Heart right ventricle (tissue), 16 donors: ENCODE measurements around the gene PCBP3. TPM values are rescaled to one million over a fixed set of nuclear protein-coding genes. Genes with fewer than 3 reads are reported as not detected.

Source experiments
- ATAC-seq, 8 donors: fragments of 200-7000 bp; cut with Tn5 transposase; one replicate each; pipeline ENCODE4 v1.9.1; 2020; ENCODE audit warnings: mild to moderate bottlenecking in 8 of 8, moderate library complexity in 8 of 8, moderate number of reproducible peaks in 1 of 8
- DNase-seq, 2 donors: peaks; one replicate each; pipeline ENCODE4 v3.0.0-alpha.2; 2020
- H3K27ac ChIP-seq, 10 donors: fragments of 200-600 bp; sonication (generic) in 2 of 10; one replicate each; pipeline versions ENCODE4 v1.5.0 to v1.8.0; 2020 to 2022; ENCODE audit warnings: mild to moderate bottlenecking in 3 of 10
- H3K27me3 ChIP-seq, 7 donors: fragments of 200-600 bp; one replicate each; pipeline ENCODE4 v1.8.0; 2021 to 2022; ENCODE audit warnings: mild to moderate bottlenecking in 2 of 7
- H3K36me3 ChIP-seq, 9 donors: fragments of 200-600 bp; sonication (generic) in 1 of 9; one replicate each; pipeline versions ENCODE4 v1.5.0 to v1.8.0; 2020 to 2022; ENCODE audit warnings: mild to moderate bottlenecking in 2 of 9
- H3K4me1 ChIP-seq, 9 donors: fragments of 200-600 bp; sonication (generic) in 1 of 9; one replicate each; pipeline versions ENCODE4 v1.5.0 to v1.8.0; 2020 to 2022; ENCODE audit warnings: mild to moderate bottlenecking in 4 of 9
- H3K4me3 ChIP-seq, 10 donors: fragments of 200-600 bp; sonication (generic) in 2 of 10; one replicate each; pipeline versions ENCODE4 v1.5.0 to v1.8.0; 2020 to 2022; ENCODE audit warnings: mild to moderate bottlenecking in 7 of 10, moderate library complexity in 2 of 10
- H3K9me3 ChIP-seq, 11 donors: fragments of 200-600 bp in 10 of 11; sonication (generic) in 2 of 11; one replicate each; pipeline versions ENCODE4 v1.5.0 to v1.8.0; 2013 to 2022; ENCODE audit warnings: mild to moderate bottlenecking in 2 of 11, control low read depth in 1 of 11, moderate library complexity in 1 of 11
- WGBS, 2 donors: extraction: QIAGEN DNeasy Blood & Tissue Kit; methylation state at CpG; one replicate each; pipeline ENCODE4 v1.1.7; 2013; ENCODE audit warnings: inconsistent platforms in 1 of 2; 5-methylcytosine and 5-hydroxymethylcytosine counted together
- intact Hi-C, 10 donors: fragments of 100-400 bp; cut with DNase I; formaldehyde crosslinking; loops; one replicate each; pipeline versions ENCODE4 v1.11.1 to v1.14.2; 2022
- polyA plus RNA-seq, 2 donors: library from polyadenylated mRNA; stranded (reverse); fragments of 200-250 nt; gene quantifications; one replicate each; pipeline ENCODE4 v1.2.3, GENCODE V29; 2013
- total RNA-seq, 10 donors: library from RNA; stranded (reverse); fragmentation: NEBNext Ultra II Directional in 3 of 10; extraction: Animal tissue kit (Norgen Biotek cat#: 25700) in 3 of 10; gene quantifications; one replicate each; pipeline versions ENCODE4 v1.2.1 to v1.2.4, GENCODE V29; 2021 to 2023
- TF ChIP-seq, protein P1 (sequence below), 9 donors: fragments of 200-600 bp; sonication (generic) in 2 of 9; IDR thresholded peaks; one replicate each; pipeline versions ENCODE4 v1.5.0 to v1.8.0; 2021 to 2022; ENCODE audit warnings: antibody characterized with exemption in 9 of 9, mild to moderate bottlenecking in 5 of 9, moderate library complexity in 1 of 9
- donor health status: Arrhythmogenic right ventricular cardiomyopathy.
- donor health status: ischemic (EF 13 %, LVEDD 7.1; RV severe dilation, severe dysfunction).
- donor health status: healthy with polysubstance abuse.
- donor health status: DM: no; HTN: yes; CAD: no.
- donor health status: DM: no; HTN: no; CAD: no.
- donor health status: ischemic (EF 25% LVEDD 6.9; RV normal size, moderate dysfunction).
- donor health status: ischemic (EF 25% LVEDD 5.7; RV mildly dilated, moderate dysfunction).
- donor health status: healthy.
- donor health status: DM: yes; HTN: yes; CAD: no.
- donor health status: Ischemic cardiomyopathy.
- donor health status: ischemic (EF 35%, LVEDD 5.7; RV mildly dilated, moderate dysfunction).
- donor health status: nonischemic (EF 11% LVEDD 7.7; RV severe dilation, severe dysfunction).
- donor health status: DM: yes; HTN: yes; CAD: no.
- donor health status: PGD.
- donor health status: ischemic (EF 29% LVEDD 5.4; RV normal size, mild dysfunction).
- donor health status: nonischemic (EF 23%, LVEDD 6.1; RV moderate dilation, normal function).

Gene PCBP3
- total and polyA plus RNA-seq, 12 donors = 0.25 to 11.3 (median 1.2) TPM

- ATAC-seq (peak in 1 of 8 donors; percentile 12), DNase-seq (no peak)
- Histone ChIP-seq H3K4me1 (no peaks in the 10 kb centered on the region), H3K27ac (no peak overlapping the region), H3K27me3 (no peaks in the 10 kb centered on the region), H3K4me3 (no peak overlapping the region), H3K9me3 (peaks cover 0 to 36% (median 14%) of the 10 kb centered on the region in 11 donors), H3K36me3 (no peaks in the 10 kb centered on the region)
- intact Hi-C loops = loop anchor here in 1 of 10 donors (10.0 kb wide), 1 partner anchor 64 kb away; no protein-coding TSS in a partner anchor
- TF ChIP-seq, protein P1, sequence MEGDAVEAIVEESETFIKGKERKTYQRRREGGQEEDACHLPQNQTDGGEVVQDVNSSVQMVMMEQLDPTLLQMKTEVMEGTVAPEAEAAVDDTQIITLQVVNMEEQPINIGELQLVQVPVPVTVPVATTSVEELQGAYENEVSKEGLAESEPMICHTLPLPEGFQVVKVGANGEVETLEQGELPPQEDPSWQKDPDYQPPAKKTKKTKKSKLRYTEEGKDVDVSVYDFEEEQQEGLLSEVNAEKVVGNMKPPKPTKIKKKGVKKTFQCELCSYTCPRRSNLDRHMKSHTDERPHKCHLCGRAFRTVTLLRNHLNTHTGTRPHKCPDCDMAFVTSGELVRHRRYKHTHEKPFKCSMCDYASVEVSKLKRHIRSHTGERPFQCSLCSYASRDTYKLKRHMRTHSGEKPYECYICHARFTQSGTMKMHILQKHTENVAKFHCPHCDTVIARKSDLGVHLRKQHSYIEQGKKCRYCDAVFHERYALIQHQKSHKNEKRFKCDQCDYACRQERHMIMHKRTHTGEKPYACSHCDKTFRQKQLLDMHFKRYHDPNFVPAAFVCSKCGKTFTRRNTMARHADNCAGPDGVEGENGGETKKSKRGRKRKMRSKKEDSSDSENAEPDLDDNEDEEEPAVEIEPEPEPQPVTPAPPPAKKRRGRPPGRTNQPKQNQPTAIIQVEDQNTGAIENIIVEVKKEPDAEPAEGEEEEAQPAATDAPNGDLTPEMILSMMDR (IDR thresholded peaks at IDR 0.05) = no peak
- WGBS, 2 donors = 89 to 92% methylated on average over 17 of the region's 17 CpGs
Observed at GRCh38 chr21:45938811-45939520, 295.4 kb downstream of the PCBP3 start.

DNA sequence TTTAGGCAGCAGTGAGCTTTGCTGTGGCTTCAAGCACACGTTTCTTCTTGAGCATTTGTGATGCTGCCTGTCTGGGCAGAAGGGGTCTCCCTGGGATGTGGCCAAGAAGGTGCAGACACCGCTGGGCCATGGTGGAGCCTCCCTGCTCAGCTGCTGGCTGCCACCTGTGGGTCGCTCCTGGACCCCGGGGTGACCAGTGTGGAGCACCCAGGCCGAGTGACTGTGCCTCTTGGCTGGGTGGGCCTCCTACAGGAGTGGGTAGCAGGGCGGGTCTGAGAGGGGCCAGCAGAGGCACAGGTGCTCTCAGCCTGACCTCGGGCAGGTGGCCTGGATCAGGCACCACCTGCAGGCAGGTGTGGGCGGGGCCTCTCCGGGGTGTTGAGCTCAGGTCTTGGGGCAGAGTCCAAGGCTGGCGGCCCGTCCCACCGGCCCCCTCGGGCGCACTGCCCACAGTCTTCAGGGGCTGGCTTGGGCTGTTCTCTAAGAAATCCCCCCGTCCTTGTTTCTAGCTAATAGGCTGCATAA is 296.1 kb downstream of the PCBP3 start:
- no peak for ATAC-seq
- Histone ChIP-seq H3K4me1 (no peaks in the 10 kb centered on the region), H3K9me3 (peaks cover 0 to 30% (median 14%) of the 10 kb centered on the region in 11 donors), H3K27me3 (no peaks in the 10 kb centered on the region), H3K4me3 (no peak overlapping the region), H3K27ac (no peak overlapping the region), H3K36me3 (no peaks in the 10 kb centered on the region)
- intact Hi-C loops = loop anchor here in 1 of 10 donors (10.0 kb wide), 1 partner anchor 65 kb away; no protein-coding TSS in a partner anchor
- DNase-seq = no peak
- 87 to 94% methylated on average over 15 of the region's 15 CpGs for WGBS, 2 donors
- TF ChIP-seq, protein P1 (IDR thresholded peaks at IDR 0.05) = no peak

- H3K4me3 ChIP-seq = no peak overlapping the region
- no peaks in the 10 kb centered on the region for H3K27me3 ChIP-seq
- WGBS, 2 donors = 93 to 96% methylated on average over 20 of the region's 20 CpGs
- TF ChIP-seq, protein P1 (IDR thresholded peaks at IDR 0.05) = no peak
- ATAC-seq = no peak
- DNase-seq = no peak
- peaks cover 0 to 24% (median 14%) of the 10 kb centered on the region in 11 donors for H3K9me3 ChIP-seq
- H3K36me3 ChIP-seq = no peaks in the 10 kb centered on the region
- H3K27ac ChIP-seq = no peak overlapping the region
- intact Hi-C loops = no loop called here
- no peaks in the 10 kb centered on the region for H3K4me1 ChIP-seq
Observed at GRCh38 chr21:45940091-45940490, 296.6 kb downstream of the PCBP3 start.

DNA sequence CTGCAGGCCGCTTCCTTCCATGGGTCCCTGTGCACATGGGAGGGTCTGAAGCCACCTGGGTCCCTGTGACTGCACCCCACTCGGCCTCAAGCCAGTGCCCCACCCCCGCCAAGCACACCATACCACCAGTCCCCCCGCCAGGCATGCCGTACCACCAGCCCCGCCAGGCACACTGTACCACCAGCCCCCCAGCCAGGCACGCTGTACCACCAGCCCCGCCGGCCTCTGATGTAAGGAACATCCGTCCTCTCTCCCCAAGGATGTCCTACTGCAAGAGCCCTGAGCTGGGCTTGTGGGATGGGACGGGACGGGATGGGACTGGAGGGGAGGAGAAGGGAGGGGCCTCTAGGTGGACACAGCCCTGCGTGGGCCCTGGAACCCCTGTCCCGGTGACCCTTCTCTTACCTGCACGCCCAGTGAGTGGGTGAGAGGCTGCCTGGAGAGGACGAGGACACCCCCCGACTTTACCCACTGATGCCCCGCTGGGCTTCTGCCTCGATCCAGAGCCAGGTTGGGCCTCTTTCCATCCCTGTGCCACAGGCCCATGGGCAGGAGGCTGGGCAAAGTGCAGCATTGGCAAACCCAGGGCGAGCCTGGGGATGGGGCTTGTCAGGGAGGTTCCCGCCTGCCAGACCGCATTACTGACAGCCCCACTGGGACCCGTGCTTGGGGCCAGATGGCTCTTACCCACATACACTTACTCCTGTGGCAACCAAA is 297.3 kb downstream of the PCBP3 start:
- Histone ChIP-seq H3K27ac (no peak overlapping the region), H3K4me1 (no peaks in the 10 kb centered on the region), H3K4me3 (no peak overlapping the region), H3K36me3 (no peaks in the 10 kb centered on the region), H3K9me3 (peaks cover 0 to 18% (median 7%) of the 10 kb centered on the region in 11 donors), H3K27me3 (no peaks in the 10 kb centered on the region)
- no peak for ATAC-seq
- intact Hi-C loops = no loop called here
- DNase-seq = no peak
- TF ChIP-seq, protein P1 (IDR thresholded peaks at IDR 0.05) = no peak
- 82 to 86% methylated on average over 19 to 23 of the region's 23 CpGs for WGBS, 2 donors
